ENCODE results near the gene ZNF276. TPM values are rescaled to one million over a fixed set of nuclear protein-coding genes. Genes with fewer than 3 reads are reported as not detected.
"Not testable (repeated sequence)": the region's sequence is repeated elsewhere in the genome, so short reads cannot be mapped to it uniquely, and the experiment has no call there.

ZNF276 gene
- total and polyA plus RNA-seq, 12 donors = 9.3 to 84.5 (median 22.4) TPM

DNA sequence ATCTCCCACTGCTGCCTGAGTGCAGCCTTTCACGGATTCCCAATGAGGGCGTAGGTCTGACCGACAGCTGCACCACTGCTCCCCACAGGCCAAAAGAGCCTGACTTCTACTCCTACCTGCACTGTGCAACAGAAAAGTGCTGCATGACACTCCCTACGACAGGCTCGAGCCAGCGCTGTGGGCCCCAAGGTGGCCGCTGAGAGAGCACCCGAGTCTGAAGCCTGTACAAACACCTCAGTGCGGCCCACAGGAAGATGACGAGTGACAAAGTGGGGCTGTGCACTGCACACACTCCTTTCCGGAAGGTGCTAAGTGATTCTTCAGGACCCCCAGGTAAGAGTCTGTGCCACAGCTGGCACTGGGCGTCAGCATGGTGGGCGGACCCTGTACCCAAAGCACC is 53.9 kb downstream of the ZNF276 start:
- intact Hi-C loops (cut with DNase I) = no loop called here

DNA sequence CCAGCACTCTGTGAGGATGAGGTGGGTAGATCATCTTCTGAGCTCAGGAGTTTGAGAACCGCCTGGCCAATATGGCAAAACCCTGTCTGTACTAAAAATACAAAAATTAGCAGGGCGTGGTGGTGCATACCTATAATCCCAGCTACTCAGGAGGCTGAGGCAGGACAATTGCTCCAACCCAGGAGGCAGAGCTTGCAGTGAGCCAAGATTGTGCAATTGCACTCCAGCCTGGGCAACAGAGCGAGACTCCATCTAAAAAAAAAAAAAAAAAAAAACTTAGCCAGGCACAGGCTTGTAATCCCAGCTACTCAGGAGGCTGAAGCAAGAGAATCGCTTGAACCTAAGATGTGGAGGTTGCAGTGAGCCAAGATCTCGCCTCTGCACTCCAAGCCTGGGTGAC is 56.9 kb downstream of the ZNF276 start:
- intact Hi-C loops (cut with DNase I); DNase-seq; H3K4me1 ChIP-seq (replicated peaks in 1 of 2); H3K4me3 ChIP-seq; H3K36me3 ChIP-seq (replicated peaks in 1 of 2); H3K9me3 ChIP-seq (replicated peaks in 1 of 3); H3K27ac ChIP-seq; H3K27me3 ChIP-seq: not testable (repeated sequence)
- WGBS, 4 donors = 95 to 98% (median 96%) methylated on average over 5 of the region's 5 CpGs

More for the DNA sequence above, 53.9 kb downstream of the ZNF276 start:
- no peak for DNase-seq
- H3K4me1 ChIP-seq (replicated peaks in 1 of 2) = no peaks in the 10 kb centered on the region
- H3K27ac ChIP-seq = no peak overlapping the region
- H3K9me3 ChIP-seq (replicated peaks in 1 of 3) = no peaks in the 10 kb centered on the region
- TF ChIP-seq, protein P1, sequence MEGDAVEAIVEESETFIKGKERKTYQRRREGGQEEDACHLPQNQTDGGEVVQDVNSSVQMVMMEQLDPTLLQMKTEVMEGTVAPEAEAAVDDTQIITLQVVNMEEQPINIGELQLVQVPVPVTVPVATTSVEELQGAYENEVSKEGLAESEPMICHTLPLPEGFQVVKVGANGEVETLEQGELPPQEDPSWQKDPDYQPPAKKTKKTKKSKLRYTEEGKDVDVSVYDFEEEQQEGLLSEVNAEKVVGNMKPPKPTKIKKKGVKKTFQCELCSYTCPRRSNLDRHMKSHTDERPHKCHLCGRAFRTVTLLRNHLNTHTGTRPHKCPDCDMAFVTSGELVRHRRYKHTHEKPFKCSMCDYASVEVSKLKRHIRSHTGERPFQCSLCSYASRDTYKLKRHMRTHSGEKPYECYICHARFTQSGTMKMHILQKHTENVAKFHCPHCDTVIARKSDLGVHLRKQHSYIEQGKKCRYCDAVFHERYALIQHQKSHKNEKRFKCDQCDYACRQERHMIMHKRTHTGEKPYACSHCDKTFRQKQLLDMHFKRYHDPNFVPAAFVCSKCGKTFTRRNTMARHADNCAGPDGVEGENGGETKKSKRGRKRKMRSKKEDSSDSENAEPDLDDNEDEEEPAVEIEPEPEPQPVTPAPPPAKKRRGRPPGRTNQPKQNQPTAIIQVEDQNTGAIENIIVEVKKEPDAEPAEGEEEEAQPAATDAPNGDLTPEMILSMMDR (IDR thresholded peaks at IDR 0.05) = no peak
- TF ChIP-seq POLR2A (IDR thresholded peaks at IDR 0.05) = no peak
- no peaks in the 10 kb centered on the region for H3K27me3 ChIP-seq
- H3K4me3 ChIP-seq = no peak overlapping the region
- no peaks in the 10 kb centered on the region for H3K36me3 ChIP-seq (replicated peaks in 1 of 2)
- WGBS, 4 donors = 92 to 96% (median 95%) methylated on average over 4 to 13 of the region's 13 CpGs

DNA sequence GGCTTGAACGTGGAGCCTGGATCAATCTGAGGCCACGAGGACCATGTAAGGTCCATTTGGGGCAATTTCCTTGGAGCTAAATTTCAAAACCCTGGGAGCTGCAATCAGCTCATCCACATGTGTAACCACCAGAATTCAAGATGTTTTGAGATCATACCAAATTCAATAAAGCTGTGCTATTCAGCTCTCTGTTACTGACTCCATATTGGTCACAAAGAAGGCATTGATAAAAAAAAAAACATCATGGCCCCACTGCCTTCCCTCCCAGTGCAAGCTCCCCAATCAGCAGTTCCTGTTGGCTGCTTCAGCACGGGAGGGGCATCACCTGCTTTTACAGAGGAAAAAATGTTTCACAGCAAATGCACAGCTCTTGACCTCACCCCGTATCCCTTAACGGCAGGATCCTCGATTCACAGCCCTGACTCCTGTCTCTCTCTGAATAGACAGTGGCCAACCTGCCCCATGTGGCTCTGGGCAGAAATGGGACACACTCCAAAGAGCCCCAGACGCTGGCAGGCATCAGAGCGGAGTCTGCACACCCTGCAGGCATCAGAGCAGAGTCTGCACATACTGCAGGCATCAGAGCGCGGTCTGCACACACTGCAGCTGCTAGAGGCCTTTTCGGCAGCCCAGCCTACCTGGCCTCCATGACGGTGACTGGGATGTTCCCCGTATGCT is 58.0 kb downstream of the ZNF276 start:
- intact Hi-C loops (cut with DNase I) = no loop called here

DNA sequence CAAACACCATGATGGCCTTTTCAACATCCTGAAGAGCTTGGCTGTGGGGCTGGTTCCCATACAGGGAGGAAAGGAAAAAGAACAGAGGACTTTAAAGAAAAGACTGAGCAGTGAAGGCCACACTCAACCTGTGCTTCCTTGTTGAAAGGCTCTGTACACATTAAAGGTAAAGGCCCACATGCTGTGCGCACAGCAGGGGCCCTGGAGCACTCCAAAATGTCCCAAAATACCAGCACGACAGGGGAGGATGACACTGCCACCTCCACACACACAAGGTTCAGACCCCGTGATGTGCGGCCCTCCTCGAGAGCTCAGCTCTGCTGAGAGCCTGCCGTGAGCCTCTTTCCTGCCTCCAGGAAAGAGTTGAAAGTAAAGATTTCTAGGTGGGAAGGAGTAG is 58.6 kb downstream of the ZNF276 start:
- H3K4me3 ChIP-seq = no peak overlapping the region
- H3K27ac ChIP-seq = no peak overlapping the region
- 94 to 100% (median 96%) methylated on average over 6 of the region's 6 CpGs for WGBS, 4 donors
- no peaks in the 10 kb centered on the region for H3K9me3 ChIP-seq (replicated peaks in 1 of 3)
- TF ChIP-seq POLR2A (IDR thresholded peaks at IDR 0.05) = no peak
- TF ChIP-seq, protein P1 (IDR thresholded peaks at IDR 0.05) = no peak
- H3K4me1 ChIP-seq (replicated peaks in 1 of 2) = no peaks in the 10 kb centered on the region
- H3K27me3 ChIP-seq = no peaks in the 10 kb centered on the region
- intact Hi-C loops (cut with DNase I) = no loop called here
- H3K36me3 ChIP-seq (replicated peaks in 1 of 2) = no peaks in the 10 kb centered on the region
- no peak for DNase-seq

More for the DNA sequence above, 58.0 kb downstream of the ZNF276 start:
- no peak for TF ChIP-seq POLR2A (IDR thresholded peaks at IDR 0.05)
- TF ChIP-seq, protein P1 (IDR thresholded peaks at IDR 0.05) = no peak
- peak in 1 of 7 donors; percentile 75 for DNase-seq
- Histone ChIP-seq H3K9me3 (replicated peaks in 1 of 3) (no peaks in the 10 kb centered on the region), H3K27ac (no peak overlapping the region), H3K36me3 (replicated peaks in 1 of 2) (no peaks in the 10 kb centered on the region), H3K27me3 (no peaks in the 10 kb centered on the region), H3K4me3 (no peak overlapping the region), H3K4me1 (replicated peaks in 1 of 2) (no peaks in the 10 kb centered on the region)
- 75 to 94% (median 90%) methylated on average over 8 to 13 of the region's 13 CpGs for WGBS, 4 donors

DNA sequence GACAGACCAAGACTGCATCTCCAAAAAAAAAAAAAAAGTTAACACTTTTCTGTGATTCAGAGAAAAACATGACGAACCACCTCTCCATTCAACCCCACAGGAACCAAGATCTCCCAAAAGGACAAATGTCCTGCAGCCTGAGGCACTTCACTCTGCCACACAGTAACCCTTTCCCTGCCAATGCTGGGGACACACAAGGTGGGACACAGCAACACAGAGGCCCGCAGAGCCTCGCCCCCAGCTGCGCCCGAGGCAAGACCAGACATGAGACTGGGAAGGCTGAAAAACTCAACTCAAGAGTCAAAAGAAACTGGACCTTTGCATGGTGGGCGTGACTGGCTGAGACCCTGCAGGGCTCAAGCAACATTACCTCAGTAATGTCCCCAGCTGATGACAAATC is 61.2 kb downstream of the ZNF276 start:
- intact Hi-C loops (cut with DNase I) = no loop called here
- H3K36me3 ChIP-seq (replicated peaks in 1 of 2) = no peaks in the 10 kb centered on the region
- TF ChIP-seq, protein P1 (IDR thresholded peaks at IDR 0.05) = no peak
- no peak for TF ChIP-seq POLR2A (IDR thresholded peaks at IDR 0.05)
- H3K4me1 ChIP-seq (replicated peaks in 1 of 2) = no peaks in the 10 kb centered on the region
- H3K27me3 ChIP-seq = no peaks in the 10 kb centered on the region
- 92 to 98% (median 95%) methylated on average over 6 of the region's 6 CpGs for WGBS, 4 donors
- no peak for DNase-seq
- H3K9me3 ChIP-seq (replicated peaks in 1 of 3) = no peaks in the 10 kb centered on the region
- H3K27ac ChIP-seq = no peak overlapping the region
- H3K4me3 ChIP-seq = no peak overlapping the region

DNA sequence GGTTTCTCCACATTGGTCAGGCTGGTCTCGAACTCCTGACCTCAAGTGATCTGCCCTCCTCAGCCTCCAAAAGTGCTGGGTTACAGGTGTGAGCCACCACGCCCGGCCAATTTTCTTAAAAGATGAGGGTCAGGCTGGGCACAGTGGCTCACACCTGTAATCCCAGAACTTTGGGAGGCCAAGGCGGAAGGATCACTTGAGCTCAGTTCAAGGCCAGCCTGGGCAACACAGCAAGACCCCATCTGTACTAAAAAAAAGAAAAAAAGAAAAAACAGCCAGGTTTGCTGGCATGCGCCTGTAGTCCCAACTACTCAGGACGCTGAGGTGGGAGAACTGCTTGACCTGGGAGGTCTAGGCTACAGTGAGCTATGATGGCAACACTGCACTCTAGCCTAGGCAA is 62.6 kb downstream of the ZNF276 start:
- intact Hi-C loops (cut with DNase I) = not testable (repeated sequence)

More for the DNA sequence above, 62.6 kb downstream of the ZNF276 start:
- not testable (repeated sequence) for H3K9me3 ChIP-seq (replicated peaks in 1 of 3); DNase-seq; H3K27ac ChIP-seq; H3K4me1 ChIP-seq (replicated peaks in 1 of 2); H3K36me3 ChIP-seq (replicated peaks in 1 of 2); H3K27me3 ChIP-seq; H3K4me3 ChIP-seq
- 94 to 100% (median 94%) methylated on average over 6 of the region's 6 CpGs for WGBS, 4 donors

All from adrenal gland (tissue), 12 donors.